K562 (cell line): Measurements from ENCODE around the gene NIPAL4. TPM values are rescaled to one million over a fixed set of nuclear protein-coding genes. Genes with fewer than 3 reads are reported as not detected.

Source experiments
- IFI16 ChIP-seq: fragments of 250-450 bp; sonication (Bioruptor Pico); IDR thresholded peaks from 2 replicates; pipeline ENCODE4 v2.1.2; 2022; ENCODE audit warnings: mild to moderate bottlenecking, inconsistent platforms
- MTA3 ChIP-seq: fragments of 450-650 bp; formaldehyde crosslinking; IDR thresholded peaks from 2 replicates; pipeline ENCODE4 v1.6.1; 2017; ENCODE audit warnings: mild to moderate bottlenecking, borderline replicate concordance
- NFE2 ChIP-seq: IDR thresholded peaks from 2 replicates; pipeline ENCODE4 v1.6.1; 2014; ENCODE audit warnings: antibody characterized with exemption, low read depth
- NFIX ChIP-seq: fragments of 250-450 bp; sonication (Bioruptor Pico); IDR thresholded peaks from 2 replicates; pipeline ENCODE4 v1.4.0; 2020; ENCODE audit warnings: low read depth, mild to moderate bottlenecking, moderate library complexity
- PYGO2 ChIP-seq: fragments of 450-650 bp; IDR thresholded peaks from 2 replicates; pipeline ENCODE4 v1.6.1; 2016; ENCODE audit warnings: mild to moderate bottlenecking, missing genetic modification characterization, moderate library complexity, missing compliant biosample characterization
- SIN3A ChIP-seq, 2 experiments: fragments of 150-350 bp in 1 of 2; IDR thresholded peaks; 2 replicates each; pipeline ENCODE4 v1.6.1; 2011 to 2016; ENCODE audit warnings: borderline replicate concordance in 2 of 2, low read depth in 2 of 2, low read length in 2 of 2, mild to moderate bottlenecking in 2 of 2, moderate library complexity in 2 of 2; ENCODE audit not compliant: control insufficient read depth in 1 of 2
- ZNF133 ChIP-seq: fragments of 250-450 bp; sonication (Bioruptor Pico); IDR thresholded peaks from 2 replicates; pipeline ENCODE4 v1.4.0; 2020; ENCODE audit warnings: mild to moderate bottlenecking
- polyA plus RNA-seq, 8 experiments: library from polyadenylated mRNA; depleted of rRNA in 4 of 8; stranded (reverse) in 5 of 8; unstranded in 3 of 8; fragments of >200 nt; fragmentation: Nextera tagmentation in 2 of 8; fragmentation: Illumina TruSeq in 1 of 8; extraction: Ambion mirVana in 2 of 8; extraction: Trizol in 1 of 8; gene quantifications; 2 replicates each; pipeline versions ENCODE4 v1.2.1 to v1.2.3, GENCODE V29; 2011 to 2014; ENCODE audit warnings: inconsistent platforms in 1 of 8, missing spikeins in 1 of 8
- total RNA-seq, 7 experiments: library from RNA; depleted of rRNA in 6 of 7; stranded (reverse); fragments of >200 nt in 6 of 7; fragmentation: Illumina TruSeq in 2 of 7; extraction: Trizol in 2 of 7; gene quantifications; 2 replicates each; pipeline versions ENCODE4 v1.2.1 to v1.2.3, GENCODE V29; 2011 to 2021; ENCODE audit warnings: low replicate concordance in 1 of 7
- TF ChIP-seq, protein P1 (sequence below): sonication (generic); formaldehyde crosslinking; IDR thresholded peaks from 2 replicates; pipeline ENCODE4 v1.8.0; 2022; ENCODE audit warnings: mild to moderate bottlenecking, missing genetic modification reagents
- TF ChIP-seq, protein P2 (sequence below): fragments of 450-650 bp; IDR thresholded peaks from 2 replicates; pipeline ENCODE4 v1.6.1; 2016; ENCODE audit warnings: missing biosample characterization, missing genetic modification characterization
- TF ChIP-seq, protein P3 (sequence below), 2 experiments: fragments of 450-650 bp; IDR thresholded peaks; 2 replicates each; pipeline ENCODE4 v1.6.1; 2016; ENCODE audit warnings: mild to moderate bottlenecking in 2 of 2, borderline replicate concordance in 1 of 2, low read depth in 1 of 2, moderate library complexity in 1 of 2
- TF ChIP-seq, protein P4 (sequence below): fragments of 450-650 bp; formaldehyde crosslinking; IDR thresholded peaks from 2 replicates; pipeline ENCODE4 v1.4.0; 2022; ENCODE audit warnings: missing genetic modification characterization

Gene NIPAL4
- total and polyA plus RNA-seq, 9 of the 15 experiments (the other 6 are each of a cell fraction or from before 2014, with no cell fraction given) = not detected

DNA sequence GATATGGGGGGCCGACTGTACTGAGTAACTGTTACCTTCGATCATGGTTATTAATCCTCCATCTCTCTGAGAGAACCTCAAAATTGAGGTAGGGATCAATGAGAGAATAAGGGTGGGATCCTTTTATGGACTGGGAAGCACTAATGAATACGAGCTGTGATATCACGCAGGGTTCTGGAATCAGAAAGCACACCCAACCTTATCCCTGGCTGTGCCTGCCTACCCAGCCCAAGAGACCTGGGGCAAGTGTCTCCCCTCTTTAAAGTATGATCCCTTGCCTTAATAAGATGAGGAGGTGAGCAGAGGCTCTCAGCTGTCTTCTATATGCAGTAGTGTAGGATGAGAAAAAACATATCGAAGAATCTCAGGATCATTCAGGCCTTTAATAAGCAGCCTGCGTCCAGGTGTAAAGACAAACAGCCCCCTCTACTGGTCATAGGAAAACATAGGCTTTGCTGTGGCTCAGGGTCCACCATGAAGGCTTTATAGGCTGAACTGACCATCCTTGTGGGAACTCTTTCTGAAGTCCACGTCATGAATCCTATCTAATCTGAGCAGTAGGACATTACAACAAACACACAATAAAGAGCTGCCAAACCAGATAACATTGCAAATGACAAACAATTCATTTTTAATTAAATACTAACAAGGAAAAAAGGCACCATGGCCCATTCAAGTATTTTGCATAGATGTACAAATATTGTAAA, 16.8 kb downstream of the NIPAL4 start (continued):
- TF ChIP-seq, protein P1, sequence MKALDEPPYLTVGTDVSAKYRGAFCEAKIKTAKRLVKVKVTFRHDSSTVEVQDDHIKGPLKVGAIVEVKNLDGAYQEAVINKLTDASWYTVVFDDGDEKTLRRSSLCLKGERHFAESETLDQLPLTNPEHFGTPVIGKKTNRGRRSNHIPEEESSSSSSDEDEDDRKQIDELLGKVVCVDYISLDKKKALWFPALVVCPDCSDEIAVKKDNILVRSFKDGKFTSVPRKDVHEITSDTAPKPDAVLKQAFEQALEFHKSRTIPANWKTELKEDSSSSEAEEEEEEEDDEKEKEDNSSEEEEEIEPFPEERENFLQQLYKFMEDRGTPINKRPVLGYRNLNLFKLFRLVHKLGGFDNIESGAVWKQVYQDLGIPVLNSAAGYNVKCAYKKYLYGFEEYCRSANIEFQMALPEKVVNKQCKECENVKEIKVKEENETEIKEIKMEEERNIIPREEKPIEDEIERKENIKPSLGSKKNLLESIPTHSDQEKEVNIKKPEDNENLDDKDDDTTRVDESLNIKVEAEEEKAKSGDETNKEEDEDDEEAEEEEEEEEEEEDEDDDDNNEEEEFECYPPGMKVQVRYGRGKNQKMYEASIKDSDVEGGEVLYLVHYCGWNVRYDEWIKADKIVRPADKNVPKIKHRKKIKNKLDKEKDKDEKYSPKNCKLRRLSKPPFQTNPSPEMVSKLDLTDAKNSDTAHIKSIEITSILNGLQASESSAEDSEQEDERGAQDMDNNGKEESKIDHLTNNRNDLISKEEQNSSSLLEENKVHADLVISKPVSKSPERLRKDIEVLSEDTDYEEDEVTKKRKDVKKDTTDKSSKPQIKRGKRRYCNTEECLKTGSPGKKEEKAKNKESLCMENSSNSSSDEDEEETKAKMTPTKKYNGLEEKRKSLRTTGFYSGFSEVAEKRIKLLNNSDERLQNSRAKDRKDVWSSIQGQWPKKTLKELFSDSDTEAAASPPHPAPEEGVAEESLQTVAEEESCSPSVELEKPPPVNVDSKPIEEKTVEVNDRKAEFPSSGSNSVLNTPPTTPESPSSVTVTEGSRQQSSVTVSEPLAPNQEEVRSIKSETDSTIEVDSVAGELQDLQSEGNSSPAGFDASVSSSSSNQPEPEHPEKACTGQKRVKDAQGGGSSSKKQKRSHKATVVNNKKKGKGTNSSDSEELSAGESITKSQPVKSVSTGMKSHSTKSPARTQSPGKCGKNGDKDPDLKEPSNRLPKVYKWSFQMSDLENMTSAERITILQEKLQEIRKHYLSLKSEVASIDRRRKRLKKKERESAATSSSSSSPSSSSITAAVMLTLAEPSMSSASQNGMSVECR (CRISPR knock-in tag) = no peak
- TF ChIP-seq PYGO2 (tag) (no peak), IFI16 (CRISPR knock-in tag) (no peak), ZNF133 (CRISPR knock-in tag) (no peak), MTA3 (no peak), NFIX (CRISPR knock-in tag) (no peak), SIN3A (IDR thresholded peaks at IDR 0.05; ENCODE audit: borderline replicate concordance in 2 of 2, control insufficient read depth in 1 of 2, low read depth in 2 of 2, low read length in 2 of 2) (no peak), NFE2 (no peak)
- TF ChIP-seq, protein P2, sequence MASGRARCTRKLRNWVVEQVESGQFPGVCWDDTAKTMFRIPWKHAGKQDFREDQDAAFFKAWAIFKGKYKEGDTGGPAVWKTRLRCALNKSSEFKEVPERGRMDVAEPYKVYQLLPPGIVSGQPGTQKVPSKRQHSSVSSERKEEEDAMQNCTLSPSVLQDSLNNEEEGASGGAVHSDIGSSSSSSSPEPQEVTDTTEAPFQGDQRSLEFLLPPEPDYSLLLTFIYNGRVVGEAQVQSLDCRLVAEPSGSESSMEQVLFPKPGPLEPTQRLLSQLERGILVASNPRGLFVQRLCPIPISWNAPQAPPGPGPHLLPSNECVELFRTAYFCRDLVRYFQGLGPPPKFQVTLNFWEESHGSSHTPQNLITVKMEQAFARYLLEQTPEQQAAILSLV (tag) = no peak
- TF ChIP-seq, protein P3, sequence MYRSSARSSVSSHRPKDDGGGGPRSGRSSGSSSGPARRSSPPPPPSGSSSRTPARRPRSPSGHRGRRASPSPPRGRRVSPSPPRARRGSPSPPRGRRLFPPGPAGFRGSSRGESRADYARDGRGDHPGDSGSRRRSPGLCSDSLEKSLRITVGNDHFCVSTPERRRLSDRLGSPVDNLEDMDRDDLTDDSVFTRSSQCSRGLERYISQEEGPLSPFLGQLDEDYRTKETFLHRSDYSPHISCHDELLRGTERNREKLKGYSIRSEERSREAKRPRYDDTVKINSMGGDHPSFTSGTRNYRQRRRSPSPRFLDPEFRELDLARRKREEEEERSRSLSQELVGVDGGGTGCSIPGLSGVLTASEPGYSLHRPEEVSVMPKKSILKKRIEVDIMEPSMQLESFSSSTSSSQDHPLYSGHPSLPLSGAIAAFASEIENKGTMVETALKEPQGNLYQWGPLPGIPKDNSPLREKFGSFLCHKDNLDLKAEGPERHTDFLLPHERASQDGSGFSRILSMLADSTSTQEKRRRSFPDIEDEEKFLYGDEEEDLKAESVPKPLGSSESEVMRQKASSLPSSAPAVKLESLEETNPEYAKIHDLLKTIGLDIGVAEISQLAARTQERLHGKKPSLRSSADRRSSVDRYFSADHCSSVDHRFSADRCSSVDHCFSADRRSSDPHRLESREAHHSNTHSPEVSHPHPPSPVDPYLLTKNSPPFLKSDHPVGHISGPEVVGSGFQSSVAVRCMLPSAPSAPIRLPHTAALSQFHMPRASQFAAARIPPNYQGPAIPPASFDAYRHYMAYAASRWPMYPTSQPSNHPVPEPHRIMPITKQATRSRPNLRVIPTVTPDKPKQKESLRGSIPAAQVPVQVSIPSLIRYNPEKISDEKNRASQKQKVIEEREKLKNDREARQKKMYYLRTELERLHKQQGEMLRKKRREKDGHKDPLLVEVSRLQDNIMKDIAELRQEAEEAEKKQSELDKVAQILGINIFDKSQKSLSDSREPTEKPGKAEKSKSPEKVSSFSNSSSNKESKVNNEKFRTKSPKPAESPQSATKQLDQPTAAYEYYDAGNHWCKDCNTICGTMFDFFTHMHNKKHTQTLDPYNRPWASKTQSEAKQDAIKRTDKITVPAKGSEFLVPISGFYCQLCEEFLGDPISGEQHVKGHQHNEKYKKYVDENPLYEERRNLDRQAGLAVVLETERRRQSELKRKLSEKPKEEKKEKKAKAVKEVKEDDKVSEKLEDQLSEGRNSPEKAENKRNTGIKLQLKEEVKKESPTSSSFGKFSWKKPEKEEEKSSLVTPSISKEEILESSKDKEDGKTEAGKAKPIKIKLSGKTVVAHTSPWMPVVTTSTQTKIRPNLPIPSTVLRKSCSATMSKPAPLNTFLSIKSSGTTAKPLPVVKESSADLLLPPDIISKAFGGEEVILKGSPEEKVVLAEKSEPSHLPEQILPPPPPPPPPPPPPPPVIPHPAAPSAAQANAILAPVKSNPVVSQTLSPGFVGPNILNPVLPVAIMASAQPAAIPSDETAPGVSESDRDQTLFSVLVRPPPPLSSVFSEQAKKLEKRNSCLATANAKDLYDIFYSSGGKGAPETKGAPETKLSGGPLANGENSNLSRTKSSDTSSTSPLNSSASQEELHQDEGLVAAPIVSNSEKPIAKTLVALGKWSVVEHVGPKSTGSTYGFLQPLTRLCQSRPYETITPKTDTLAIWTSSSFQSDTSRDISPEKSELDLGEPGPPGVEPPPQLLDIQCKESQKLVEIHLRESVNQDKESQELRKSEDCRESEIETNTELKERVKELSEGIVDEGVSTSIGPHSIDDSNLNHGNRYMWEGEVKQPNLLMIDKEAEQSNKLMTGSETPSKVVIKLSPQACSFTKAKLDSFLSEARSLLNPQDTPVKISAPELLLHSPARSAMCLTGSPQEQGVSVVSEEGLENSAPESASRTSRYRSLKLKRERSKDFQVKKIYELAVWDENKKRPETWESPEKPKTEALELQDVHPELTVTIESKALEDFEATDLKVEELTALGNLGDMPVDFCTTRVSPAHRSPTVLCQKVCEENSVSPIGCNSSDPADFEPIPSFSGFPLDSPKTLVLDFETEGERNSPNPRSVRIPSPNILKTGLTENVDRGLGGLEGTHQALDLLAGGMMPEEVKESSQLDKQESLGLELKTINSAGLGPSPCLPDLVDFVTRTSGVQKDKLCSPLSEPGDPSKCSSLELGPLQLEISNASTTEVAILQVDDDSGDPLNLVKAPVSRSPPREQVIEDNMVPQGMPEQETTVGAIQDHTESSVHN (IDR thresholded peaks at IDR 0.05; ENCODE audit: borderline replicate concordance in 1 of 2, low read depth in 1 of 2) = no peak
- TF ChIP-seq, protein P4, sequence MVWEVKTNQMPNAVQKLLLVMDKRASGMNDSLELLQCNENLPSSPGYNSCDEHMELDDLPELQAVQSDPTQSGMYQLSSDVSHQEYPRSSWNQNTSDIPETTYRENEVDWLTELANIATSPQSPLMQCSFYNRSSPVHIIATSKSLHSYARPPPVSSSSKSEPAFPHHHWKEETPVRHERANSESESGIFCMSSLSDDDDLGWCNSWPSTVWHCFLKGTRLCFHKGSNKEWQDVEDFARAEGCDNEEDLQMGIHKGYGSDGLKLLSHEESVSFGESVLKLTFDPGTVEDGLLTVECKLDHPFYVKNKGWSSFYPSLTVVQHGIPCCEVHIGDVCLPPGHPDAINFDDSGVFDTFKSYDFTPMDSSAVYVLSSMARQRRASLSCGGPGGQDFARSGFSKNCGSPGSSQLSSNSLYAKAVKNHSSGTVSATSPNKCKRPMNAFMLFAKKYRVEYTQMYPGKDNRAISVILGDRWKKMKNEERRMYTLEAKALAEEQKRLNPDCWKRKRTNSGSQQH (CRISPR knock-in tag) = no peak
